ENCODE measurements around the gene PARVA. TPM values are rescaled to one million over a fixed set of nuclear protein-coding genes. Genes with fewer than 3 reads are reported as not detected.

The PARVA gene
- total and polyA plus RNA-seq, 7 donors, result 15.7 to 195 (median 110) TPM

- Histone ChIP-seq H3K27me3 (no peaks in the 10 kb centered on the region), H3K27ac (no peak overlapping the region), H3K4me1 (peaks cover 0 to 10% (median 4%) of the 10 kb centered on the region in 4 donors), H3K36me3 (no peaks in the 10 kb centered on the region), H3K9me3 (no peaks in the 10 kb centered on the region), H3K4me3 (no peak overlapping the region)
- WGBS, 2 donors, result 89 to 90% methylated on average over 1 of the region's 1 CpG
- DNase-seq, result no peak
- no peak for TF ChIP-seq POLR2A (IDR thresholded peaks at IDR 0.05)
- no peak for TF ChIP-seq EP300 (IDR thresholded peaks at IDR 0.05)
- no peak for TF ChIP-seq CTCF (IDR thresholded peaks at IDR 0.05)
- TF ChIP-seq POLR2AphosphoS5 (IDR thresholded peaks at IDR 0.05), result no peak
- intact Hi-C loops (cut with DNase I), result no loop called here
Observed at GRCh38 chr11:12573707-12574485, 196.5 kb downstream of the PARVA start.

GRCh38 chr11:12577725-12578644 is 200.6 kb downstream of the PARVA start:
- no peaks in the 10 kb centered on the region for H3K9me3 ChIP-seq
- no peak overlapping the region for H3K27ac ChIP-seq
- peak in 1 of 4 experiments; percentile 11 for TF ChIP-seq CTCF (IDR thresholded peaks at IDR 0.05)
- no peak for TF ChIP-seq POLR2A (IDR thresholded peaks at IDR 0.05)
- intact Hi-C loops (cut with DNase I), result no loop called here
- no peak overlapping the region for H3K4me3 ChIP-seq
- DNase-seq, result no peak
- WGBS, 2 donors, result 84 to 86% methylated on average over 6 of the region's 6 CpGs
- H3K36me3 ChIP-seq, result no peaks in the 10 kb centered on the region
- H3K4me1 ChIP-seq, result no peaks in the 10 kb centered on the region
- H3K27me3 ChIP-seq, result no peaks in the 10 kb centered on the region

GRCh38 chr11:12581416-12581815 is 204.0 kb downstream of the PARVA start:
- no peaks in the 10 kb centered on the region for H3K27me3 ChIP-seq
- no peaks in the 10 kb centered on the region for H3K9me3 ChIP-seq
- WGBS, 2 donors, result 87 to 96% methylated on average over 3 of the region's 3 CpGs
- no peaks in the 10 kb centered on the region for H3K36me3 ChIP-seq
- TF ChIP-seq CTCF (IDR thresholded peaks at IDR 0.05) (no peak), POLR2A (IDR thresholded peaks at IDR 0.05) (no peak), POLR2AphosphoS5 (IDR thresholded peaks at IDR 0.05) (no peak), EP300 (IDR thresholded peaks at IDR 0.05) (no peak)
- peaks cover 0 to 9% (median 4%) of the 10 kb centered on the region in 4 donors for H3K4me1 ChIP-seq
- H3K4me3 ChIP-seq, result no peak overlapping the region
- DNase-seq, result no peak
- no peak overlapping the region for H3K27ac ChIP-seq
- intact Hi-C loops (cut with DNase I), result no loop called here

- no peaks in the 10 kb centered on the region for H3K9me3 ChIP-seq
- H3K27me3 ChIP-seq, result no peaks in the 10 kb centered on the region
- TF ChIP-seq CTCF (IDR thresholded peaks at IDR 0.05) (no peak), EP300 (IDR thresholded peaks at IDR 0.05) (no peak), POLR2A (IDR thresholded peaks at IDR 0.05) (no peak), POLR2AphosphoS5 (IDR thresholded peaks at IDR 0.05) (no peak)
- no peak overlapping the region for H3K27ac ChIP-seq
- intact Hi-C loops (cut with DNase I), result no loop called here
- no peaks in the 10 kb centered on the region for H3K36me3 ChIP-seq
- WGBS, 2 donors, result 73 to 79% methylated on average over 1 of the region's 1 CpG
- H3K4me3 ChIP-seq, result no peak overlapping the region
- peaks cover 0 to 10% (median 5%) of the 10 kb centered on the region in 4 donors for H3K4me1 ChIP-seq
- DNase-seq, result no peak
Observed at GRCh38 chr11:12581923-12582322, 204.6 kb downstream of the PARVA start.

Measured in sigmoid colon (tissue), 7 donors.